IPS DF 4.7 (cell line): ENCODE measurements around the gene GPR183.

Source experiments
- DNase-seq: peaks from one replicate; pipeline ENCODE4 v3.0.0-alpha.2; 2013; ENCODE audit warnings: low spot score; ENCODE audit errors: extremely low read depth

Gene GPR183

DNA sequence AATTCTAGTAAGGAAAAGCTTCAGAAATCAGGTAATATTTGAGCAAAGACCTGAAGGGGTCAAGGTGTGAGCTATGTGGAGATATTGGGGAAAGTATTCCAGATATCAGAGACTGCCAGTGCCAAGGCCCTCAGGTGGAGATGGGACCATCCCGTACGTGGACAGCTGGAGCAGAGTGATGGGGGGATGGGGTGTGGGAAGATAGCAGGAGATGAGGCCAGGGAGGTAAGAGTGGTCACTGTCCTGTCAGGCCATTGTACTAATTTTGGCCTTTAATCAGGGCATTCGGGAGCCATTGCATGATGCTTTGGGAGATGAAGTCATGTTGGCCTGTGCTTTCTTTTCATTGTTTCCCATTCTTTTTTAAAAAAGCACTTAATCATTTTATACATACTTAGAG is 36.0 kb downstream of the GPR183 start:
- no peak for DNase-seq

DNA sequence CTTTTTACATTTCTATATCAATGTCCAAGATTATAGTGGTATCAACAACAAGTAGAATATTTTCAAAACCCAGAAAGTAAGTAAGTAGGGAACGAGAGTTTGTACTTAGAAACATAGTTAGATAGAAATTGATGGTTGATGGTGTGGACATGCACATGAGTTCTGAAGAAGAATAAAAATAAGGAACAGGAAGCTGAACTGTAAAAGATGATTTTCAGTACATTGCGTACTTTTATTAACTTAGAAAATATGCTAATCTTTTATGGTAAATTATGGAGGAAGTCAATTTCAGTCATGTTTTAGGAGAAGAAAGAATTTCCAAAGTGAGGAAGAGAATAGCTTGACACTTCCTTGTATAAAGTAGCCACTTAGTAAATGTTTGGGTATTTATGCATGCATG is 36.7 kb downstream of the GPR183 start:
- no peak for DNase-seq

DNA sequence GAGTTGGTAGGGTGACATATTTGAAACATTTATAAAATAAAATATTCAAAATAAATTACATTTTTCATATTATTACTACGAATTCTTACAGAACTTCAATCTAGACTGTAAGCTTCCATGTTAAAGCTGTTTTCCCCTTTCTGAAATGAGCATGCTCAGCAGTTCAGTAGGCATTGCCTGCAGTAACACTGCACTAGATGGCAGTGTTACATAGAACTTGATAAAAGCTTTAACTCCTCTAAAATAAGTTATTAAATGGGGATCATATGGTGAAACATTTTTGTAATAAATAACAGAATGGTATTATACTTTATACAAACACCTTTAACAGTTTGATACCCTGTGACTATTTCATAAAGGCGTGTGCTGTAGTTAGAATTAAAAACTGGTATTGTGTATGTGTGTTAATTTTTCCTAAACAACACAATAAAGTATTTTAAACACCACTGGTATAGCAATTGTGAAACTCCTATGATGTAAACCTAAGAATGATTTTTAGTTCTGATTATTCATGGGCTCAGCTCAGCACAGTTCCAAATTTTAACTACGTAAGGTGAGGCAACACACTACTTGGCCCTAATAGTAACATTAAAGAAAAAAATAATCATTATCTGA is 37.5 kb downstream of the GPR183 start:
- DNase-seq, result no peak

DNA sequence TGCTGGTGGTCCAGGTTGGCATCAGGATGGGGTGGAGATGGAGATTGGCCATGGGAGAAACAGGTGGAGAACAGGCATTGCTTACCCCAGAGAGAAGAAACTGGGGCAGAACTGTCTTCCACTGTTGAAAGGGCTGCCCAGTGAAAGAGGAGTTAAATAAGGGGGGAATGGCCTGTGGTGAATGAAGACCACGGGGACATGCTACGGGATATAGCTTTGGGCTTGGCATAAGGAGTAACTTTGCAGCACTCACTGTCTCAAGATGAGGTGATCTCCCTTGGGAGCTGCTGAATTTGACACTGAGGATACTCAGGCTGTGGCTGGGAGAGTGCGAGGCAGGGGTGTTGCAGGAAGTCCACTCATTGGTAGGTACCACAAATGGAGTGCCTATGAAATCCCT is 38.4 kb downstream of the GPR183 start:
- no peak for DNase-seq

DNA sequence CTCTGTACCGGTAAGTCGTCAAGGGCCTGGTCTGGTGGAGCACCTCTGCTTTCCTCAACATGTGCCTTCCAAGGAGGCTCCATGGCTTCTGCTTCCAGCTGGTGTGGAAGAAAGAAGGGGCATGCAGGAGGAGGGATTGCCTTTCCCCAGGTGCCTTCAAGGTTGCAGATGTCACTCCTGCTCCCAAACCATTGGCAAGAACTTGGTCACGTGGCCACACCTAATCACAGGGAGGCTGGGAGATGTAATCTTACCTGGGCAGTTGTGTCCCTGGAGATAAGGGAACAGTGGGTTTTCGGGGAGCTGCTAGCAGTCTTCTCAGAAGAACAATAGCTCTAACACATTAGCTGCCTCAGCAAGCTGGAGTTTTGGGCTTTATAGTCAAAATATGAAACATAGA is 39.3 kb downstream of the GPR183 start:
- DNase-seq, result no peak

DNA sequence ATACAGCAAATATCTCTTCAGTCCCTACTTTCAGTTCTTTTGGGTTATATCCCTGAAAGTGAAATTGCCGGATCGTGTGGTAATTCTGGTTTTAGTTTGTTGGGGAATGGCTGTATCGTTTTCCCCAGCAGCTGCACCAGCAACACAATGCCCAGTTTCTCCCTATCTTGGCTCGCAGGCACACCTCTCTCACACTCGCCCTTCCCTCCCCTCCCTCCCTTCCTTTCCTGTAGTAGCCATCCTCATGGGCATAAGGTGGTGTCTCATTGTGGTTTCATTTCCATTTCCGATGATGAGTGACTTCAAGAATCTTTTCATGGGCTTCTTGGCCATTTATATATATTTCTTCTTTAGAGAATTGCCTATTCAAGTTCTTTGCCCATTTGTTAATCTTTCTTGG is 40.4 kb downstream of the GPR183 start:
- DNase-seq, result no peak

DNA sequence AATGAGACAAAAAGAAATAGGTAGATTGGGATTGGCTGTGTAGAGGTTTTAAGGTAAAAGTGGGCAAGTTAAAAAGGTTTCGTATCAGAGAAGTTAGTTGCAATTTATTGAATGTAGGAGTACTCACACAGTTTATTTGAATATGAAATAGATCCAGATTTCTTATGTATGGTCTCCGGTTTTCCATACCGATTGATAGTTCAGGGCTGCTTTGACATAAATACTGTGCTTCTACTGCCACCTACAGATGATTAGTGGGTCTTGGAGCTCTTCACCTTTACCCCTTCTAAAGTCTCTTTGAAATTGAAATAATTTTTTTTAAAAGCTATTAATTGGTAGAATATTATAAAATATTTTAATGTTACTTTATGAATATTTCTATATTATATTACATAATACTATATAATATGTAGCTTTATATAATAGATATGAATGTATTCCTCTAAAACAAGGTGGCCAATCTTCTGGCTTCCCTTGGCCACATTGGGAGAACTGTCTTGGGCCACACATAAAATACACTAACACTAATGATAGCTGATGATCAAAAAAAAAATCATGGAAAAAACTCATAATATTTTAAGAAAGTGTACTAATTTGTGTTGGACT is 41.3 kb downstream of the GPR183 start:
- no peak for DNase-seq

DNA sequence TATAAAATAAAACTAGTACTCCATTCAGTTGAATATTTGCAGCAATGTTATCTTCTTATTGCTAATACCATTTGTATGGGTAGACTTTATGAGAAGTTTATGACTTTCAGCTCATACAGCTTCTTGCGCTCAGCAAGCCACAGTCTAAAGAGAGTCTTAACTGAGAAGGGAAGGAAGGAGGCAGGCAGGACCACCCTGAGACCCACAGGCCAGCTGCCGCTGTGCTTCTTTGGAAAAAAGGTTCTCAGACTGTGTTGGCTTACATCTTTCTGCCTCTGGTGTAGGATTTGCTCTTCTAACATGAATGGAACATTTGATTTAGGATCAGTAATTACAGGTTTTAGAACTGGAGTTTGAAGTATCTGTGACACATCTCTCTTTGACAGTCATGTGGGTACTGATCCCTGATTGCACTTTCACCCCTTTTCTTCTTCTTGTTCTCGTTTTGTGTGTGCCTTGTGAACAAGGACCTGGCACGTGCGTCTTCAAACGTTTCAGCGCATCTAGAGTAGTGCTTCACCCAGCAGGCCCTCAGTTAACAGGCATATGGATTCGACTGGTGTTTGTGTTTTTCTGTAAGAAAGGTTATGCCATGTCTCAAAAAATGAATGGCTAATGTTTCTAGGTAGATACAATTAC is 41.9 kb downstream of the GPR183 start:
- DNase-seq, result no peak

DNA sequence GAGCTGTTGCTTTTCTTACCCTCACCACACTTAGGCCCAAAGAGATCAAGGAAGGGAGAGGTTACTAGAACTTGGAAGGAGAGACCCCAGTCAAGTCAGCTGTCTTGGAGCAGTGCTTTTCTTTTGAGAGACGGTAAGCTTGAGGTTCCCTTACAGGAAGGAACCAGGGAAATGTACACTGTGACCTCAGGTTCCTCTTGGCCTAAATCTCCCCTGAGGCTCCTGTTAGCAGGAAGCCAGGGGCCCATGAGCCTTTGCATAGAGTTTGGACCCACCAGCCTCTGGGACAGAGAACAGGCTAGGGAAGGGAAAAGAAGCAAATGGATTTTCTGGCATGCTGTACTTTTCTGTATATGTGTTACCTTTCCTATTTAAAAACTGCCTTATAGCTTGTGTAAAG is 43.1 kb downstream of the GPR183 start:
- DNase-seq, result no peak

DNA sequence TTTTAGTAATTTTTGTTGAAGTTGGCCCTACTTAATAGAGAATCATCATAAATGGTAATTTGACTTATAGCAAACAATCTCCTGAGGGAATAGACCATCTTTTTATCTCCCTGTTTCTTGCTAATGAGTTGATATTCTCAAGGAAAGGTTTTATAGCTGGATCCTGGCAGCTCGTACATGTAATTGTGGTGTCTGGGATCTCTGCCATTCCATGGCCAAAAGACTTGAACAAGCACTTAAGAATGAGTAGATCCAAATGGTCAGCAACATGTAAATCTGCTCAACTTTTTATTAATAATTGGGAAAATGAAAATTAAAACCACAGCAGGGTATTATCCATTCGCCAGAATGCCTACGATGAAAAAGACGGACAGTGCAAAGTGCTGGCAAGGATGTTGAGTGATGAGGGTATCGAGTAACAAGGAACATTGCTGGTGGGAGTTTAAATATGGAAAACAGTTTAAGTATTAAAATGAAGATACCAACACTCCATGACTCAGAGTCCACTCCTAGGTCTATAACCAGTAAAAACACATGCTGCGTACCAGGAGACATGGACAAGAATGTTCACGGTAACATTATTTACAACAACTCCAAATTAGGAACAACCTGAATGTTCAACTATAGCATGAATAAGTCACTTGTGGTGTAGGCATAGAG is 43.9 kb downstream of the GPR183 start:
- no peak for DNase-seq

DNA sequence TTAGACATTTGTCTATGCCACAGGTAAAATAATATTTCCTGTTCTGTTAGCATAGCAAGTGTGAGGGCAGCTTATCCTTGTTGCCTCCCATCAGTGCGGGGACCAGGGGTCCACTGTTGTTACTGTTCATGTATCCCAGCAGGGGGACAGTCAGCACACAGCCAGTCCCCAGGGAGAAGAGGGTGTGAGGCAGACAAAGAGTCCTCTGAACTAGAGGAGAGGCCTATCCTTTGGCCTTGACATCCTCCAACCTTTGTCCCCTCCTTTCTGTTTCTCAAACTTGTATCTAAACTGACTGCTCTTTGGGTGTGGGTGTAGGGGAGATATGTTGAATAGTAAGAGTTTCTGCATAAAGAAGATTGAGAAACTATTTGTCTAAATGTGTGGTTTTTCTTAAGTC is 46.1 kb downstream of the GPR183 start:
- DNase-seq, result no peak

DNA sequence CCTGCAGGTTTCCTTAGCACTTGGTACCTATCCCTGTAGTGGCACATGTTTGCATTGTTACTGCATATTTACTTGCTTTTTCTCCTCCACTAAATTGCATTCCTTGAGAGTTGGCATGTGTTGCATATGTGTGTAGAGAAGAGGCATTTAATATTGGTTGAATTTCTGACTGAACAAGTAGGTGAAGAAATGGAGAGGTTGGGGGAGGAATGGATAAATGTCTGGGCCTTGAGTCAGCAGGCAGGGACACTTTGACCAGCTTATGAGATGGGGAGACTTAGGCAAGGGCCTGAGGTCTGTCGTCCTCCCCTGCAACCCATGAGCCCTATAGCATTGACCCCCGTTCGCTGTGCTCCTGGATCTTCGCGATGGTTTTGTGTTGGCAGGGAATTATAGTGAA is 47.0 kb downstream of the GPR183 start:
- DNase-seq, result no peak

DNA sequence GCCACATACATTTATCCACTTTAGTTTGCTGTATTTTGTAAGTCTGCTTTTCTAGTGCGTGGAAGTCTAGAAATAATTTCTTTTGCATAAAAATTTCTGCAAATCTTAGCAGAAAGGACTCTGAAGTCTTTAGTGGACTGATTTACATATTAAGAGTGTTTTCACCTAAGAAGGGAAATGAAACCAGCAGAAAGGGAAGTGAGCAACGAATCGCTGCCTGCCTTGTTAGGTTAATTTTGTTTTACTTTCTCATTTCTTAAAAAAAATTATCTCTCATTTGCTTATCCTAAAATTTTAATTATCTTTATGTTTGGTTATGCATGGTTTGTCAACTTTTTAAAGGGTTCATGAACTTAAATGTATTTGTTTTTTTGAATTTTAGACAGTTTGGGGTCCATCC is 48.3 kb downstream of the GPR183 start:
- DNase-seq, result no peak

DNA sequence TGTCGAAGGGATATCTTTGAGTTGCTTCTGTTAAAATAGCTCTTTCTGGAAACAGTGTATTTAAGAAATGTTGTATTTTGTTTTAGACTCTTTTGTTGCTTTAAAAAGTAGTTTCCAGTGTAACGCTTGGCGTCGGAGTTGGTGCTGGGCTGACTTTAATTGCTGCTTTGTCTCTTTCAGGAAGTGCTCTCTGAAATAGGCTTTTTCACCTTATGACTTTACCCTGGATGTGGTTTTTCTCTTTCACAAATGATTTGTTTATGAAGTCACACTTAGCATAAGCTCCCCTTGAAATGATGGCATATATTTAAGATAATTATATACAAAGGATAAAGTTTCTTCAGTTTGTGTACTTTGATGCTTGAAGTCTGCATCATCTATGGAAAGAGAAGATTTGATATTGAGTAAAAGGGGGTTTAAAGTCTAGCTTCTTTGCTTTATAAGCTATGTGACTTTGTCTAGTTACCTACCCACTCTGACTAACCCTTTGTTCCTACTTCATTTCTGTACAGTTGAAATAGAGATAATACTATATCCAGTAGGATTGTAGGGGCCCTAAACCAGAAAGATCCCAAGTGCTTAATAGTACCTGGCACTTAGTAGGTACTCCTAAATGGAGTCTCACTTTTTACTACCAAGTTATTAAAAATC is 48.9 kb downstream of the GPR183 start, which contains the start of gene GPR18:
GPR18 (minus strand) TSS at position 170 of the 651 bp plus-strand sequence. CDS start 2,507 bp downstream, outside the sequence.
- no peak for DNase-seq

DNA sequence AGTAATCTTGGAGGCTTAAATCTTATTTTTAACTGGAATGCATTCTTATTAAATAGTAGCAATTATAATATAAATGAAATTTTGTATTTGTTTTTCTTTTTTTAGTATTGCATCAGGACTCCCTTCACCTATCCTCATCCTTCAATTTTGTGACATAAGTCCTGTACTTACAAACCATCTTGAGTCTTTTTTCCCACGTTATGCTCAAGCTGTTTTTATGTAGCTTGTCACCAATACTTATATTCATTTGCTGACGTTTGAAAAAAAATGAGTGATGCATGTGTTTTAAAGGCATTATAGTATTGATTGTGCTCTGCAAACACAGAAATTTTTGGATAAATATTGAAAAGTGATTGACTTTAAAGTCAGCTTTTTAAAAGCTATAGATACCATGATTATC is 49.9 kb downstream of the GPR183 start:
- DNase-seq, result no peak

DNA sequence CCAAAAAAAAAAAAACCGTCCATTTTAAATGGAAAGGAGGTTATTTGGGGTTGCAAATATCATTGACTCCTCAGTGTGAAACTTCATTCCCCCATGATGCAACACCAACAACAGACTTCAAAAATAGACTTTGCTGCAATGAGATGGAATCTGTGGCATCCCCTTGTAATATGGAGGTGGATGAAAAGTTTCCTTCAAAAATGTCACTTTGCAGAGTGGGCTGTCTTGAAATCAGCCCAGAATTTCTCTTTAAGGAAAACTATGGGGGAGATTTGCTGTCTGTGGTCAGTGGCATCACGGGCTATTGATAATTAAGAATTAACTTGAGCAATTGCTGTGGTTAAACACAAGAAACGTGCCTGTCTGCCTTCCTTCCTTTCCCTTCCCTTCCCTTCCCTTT is 50.5 kb downstream of the GPR183 start:
- DNase-seq, result no peak

DNA sequence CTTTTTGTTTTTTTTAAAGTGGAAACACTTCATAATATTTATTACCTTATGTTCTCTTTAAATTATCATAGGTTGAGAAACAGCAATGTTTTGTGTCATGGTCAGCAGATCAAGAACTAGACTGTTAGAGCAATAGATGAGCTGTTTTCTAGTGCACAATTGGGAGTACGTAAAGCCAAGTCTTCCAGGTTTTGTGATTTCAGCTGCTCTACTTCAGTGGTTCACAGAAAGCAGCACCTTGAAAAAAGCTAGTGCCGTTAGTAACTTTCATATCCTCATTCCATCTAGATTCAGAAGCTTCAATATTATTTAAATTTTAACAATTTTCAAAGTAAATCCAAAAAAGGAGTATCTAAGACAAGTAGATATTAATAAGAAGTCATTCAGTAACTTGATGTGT is 50.9 kb downstream of the GPR183 start:
- no peak for DNase-seq

DNA sequence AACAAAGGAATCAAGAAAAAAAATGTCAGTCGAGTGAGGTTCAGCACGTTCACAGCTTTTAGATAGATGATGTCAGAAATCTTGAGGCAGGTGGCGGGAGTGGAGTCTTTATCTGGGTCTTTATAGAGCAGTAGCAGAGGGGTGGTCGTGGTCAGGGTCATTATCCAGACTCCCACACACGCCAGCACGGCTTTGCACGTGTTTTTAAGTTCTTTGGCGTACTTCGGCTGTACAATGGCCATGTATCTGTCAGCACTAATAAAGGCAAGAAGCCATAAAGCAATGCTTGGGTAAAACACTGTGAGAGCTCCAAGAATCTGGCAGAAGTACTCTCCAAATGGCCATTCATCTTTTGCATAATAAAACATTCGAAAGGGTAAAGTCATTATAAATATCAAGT is 51.9 kb downstream of the GPR183 start:
- DNase-seq, result no peak

DNA sequence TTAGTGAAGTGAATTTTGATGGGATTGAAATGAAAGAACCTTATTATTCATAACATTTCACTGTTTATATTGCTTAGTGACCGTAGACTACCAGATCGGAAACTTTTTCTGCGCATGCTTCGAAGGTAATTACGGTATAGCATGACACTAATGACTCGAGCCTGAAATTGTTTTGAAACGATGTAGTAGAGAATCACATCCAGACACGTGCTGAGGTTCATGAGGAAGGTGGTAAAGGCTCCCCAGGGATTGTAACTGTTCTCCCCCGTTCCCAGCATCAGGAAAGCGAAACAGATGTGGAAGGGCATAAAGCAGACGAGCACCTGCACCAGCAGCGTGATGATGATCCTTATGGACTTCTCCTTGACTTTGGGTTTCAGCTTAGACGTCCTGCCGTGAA is 52.4 kb downstream of the GPR183 start:
- no peak for DNase-seq

DNA sequence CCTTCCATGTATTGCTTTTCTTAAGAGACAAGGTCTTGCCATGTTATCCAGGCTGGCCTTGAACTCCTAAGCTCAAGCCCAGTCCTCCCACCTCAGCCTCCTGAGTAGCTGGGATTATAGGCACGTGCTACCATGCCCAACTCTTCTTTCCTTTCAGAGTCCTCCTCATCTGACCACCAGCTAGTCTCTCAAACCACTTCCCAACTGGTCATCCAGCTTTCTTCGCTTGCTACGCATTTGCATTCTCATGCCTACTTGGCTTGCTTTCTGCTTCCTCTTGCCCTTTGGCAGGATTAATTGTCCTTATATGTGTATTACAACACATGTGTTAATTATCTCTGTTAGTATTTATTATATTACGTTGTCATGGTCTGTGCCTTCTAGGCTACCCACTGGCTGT is 55.3 kb downstream of the GPR183 start:
- DNase-seq, result no peak

DNA sequence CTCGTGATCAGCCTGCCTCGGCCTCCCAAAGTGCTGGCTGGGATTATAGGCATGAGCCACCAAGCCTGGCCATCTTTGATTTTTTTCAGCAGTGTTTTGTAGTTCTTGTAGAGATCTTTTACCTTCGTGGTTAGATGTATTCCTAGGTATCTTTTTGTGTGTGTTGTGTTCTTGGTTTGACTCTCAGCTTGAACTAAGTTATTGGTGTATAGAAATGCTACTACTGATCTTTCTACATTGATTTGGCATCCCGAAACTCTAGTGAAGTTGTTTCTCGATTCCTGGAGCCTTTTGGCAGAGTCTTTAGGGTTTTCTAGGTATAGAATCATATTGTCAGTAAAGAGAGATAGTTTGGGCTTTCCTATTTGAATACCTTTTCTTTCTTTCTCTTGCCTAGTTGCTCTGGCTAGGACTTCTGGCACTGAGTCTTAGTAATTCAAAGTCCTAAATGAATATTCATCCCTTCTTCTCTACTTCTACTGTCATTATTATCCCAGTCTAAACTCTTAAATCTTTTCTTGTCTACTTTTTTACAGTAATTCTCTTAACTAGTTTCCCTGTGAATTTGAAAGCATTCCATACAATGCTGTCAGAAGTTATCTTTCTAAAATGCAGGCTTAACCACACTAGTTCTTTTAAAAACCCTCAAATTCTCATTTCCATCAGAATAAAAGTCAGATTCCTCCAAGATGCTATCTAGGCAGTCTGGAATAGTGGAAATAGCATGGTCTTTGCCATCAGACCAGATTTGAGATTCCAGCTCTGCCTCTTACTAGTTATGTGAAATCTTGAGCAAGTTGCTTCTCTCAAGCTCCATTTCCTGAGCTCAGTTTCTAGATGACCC is 56.0 kb downstream of the GPR183 start:
- no peak for DNase-seq
